ENCODE results near the gene LENEP.

LENEP gene

DNA sequence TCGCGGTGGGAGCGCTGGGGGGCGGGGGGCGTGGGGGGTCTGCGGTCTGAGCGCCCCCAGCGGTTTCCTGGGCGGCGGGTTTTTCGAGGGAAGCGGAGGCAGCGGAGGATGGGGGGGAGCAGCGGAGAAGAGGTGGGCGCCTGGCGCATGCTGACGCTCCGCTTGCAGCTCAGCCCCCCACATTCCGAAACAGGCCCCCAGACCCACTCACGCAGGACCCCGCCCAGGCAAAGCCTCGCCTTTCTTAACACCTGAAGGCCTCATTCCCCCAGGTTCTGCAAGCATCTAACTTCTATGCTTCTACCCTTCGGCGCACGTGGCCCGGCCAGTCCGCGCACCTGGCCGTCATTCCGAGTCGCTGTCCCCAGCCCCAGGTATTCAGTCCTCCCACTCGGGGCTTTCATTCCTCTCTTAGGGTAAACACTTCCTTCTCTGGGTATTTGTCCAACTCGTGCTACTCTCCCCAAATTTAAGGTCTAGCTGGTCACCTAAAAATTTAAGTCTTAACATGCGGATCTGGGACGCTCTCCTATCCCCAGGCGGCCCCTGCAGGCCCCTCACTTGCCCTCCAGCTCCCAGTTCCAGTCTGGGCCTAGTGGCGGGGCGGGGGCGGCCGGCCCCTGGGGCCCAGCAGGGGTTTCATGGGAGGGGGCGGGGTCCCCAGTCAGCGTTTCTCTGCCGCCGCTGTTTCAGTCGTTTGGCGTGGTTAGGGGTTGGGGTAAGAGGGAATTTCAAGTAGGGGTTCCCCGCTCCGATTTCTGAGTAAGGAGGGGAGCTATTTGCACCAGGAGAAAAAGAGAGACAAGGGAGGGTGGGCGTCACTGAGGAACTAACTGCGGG, 6.4 kb downstream of the LENEP start:
- DNase-seq: peak; percentile 85

DNA sequence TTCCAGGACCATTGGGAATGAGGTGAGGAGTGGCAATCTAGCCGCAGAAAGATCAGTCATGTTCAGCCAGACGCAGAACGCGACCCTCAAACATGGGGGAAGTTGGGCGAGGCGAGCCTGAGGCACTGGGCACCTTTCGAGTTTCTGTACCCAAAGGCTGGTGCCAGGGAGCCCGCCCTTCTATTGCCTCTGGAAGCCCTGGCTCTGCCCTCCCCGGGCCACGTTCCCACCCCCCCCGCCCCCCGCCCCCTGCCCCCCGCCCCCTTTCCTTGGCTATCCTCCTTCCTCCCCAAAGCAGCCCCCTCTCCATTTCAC, 7.0 kb downstream of the LENEP start:
- DNase-seq: peak; percentile 74

DNA sequence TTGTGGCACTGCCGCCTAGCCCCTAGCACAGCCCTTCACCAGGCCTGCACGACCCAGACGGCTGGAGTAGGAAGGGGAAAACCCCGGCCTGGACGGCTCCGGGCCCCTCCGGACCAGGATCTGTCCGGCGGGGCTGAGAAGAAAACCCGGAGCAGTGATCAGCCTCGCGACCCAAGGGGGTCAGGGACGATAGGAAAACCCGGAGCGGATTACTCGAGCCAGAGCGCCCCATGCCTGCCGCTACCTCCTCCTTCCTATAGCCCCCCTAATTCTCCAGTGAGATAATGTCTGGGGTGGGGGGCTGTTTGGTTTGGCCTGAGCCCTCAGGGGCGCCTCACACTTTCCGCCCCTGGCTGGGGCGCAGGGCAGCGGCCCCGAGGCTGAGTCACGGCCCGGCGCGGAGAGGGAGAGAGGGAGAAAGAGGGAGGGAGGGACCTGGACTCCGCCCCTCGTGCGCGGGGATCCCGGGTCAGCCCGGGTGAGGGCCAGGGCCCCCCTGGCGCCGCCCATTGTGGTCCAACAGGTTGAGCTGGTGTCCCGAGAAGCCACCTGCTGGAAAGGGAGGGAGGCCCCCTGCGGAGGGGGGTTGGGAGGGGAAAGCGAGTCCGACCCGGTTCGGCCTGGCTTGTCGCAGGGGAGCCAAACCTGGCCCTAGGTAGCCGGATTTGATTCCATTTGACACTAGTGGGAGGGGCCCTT, 7.5 kb downstream of the LENEP start:
- DNase-seq: peak; percentile 94

DNA sequence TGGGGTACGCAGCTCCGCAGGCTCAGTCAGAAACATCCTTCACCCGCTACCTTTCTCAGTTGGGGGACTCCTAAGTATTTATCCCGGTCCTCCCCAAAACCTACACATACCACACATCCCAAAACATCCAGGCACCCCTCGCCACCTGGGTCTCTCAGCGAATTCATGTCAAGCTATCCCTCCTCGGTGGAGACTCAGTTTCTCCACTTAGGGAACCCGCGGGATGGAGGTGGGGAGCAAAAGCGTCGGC, 8.0 kb downstream of the LENEP start:
- no peak for DNase-seq

DNA sequence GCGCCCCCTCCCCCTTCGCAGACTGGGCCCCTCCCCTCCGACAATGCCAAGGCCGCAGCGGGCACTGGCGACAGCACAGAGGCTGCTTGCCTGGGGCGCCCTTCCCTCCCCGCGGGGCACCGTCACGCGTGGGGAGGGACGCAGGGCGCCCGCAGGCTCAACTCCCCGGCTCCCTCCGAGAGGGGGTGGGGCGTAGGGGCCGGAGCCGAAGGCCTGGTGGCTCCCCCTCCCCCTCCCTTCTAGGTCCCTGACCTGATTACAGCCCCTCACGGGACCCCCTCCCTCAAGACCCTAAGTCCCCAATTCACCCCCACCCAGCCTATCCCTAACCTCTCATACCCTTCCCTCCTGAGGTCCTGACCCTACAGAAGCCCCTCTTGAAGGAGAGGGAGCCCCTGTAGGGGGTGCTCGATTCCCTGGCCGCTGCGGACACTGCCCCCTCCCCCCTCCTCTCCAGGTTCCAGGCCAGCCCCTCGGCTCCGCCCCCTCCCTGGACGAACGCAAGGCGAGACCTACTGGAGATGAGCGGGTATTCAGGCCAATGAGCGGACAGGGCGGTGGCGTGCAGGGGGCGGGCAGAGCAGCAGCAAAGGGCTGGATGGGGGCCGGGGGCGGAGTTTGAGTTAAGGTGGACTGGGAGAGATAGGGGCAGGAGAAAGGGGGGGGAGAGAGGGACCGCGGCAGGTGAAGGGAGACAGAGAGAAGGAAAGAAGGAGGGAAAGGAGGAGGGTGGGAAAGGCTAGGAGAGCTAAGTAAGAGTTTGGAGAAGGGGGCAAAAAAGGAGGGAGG, 8.5 kb downstream of the LENEP start:
- DNase-seq: peak; percentile 99

DNA sequence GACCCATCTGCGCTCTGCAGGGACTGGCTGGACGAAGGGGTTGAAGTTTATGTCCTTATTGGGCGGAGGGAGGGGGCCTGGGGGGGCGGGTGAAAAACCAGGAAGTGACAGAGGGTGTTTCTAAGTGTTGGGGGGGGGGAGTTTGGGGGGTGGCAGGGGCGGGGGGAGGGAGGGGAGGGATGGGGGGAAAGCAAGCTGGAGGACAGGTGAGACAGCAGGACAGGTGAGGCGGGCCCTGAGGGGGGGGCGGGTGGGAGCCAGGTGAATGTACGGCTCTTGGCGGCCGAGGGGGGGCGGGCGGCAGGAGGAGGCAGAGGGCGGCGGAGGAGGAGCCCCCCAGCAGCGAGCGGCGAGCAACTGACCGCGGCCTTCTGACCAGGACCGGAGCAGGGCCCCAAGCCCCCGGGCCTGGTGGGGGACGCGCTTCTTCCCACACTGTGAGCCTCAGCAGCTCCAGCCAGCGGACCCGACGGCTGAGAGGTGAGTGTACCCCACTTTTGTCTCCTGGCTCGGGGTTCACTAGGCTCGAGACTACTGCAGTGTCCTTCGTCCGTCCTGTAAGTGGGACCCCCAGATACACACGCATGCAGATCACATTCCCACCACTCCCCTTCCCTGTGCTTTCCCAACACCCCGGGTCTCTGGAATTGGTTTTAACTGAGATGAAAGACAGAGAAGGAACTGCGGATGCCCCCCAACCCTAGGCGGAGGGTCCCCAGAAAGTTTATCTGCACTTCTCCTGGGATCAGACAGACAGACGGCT, 9.3 kb downstream of the LENEP start, which contains the start of gene ZBTB7B:
Gene ZBTB7B, plus strand, starts transcription at position 339 of the 763 bp plus-strand sequence. CDS start 11,859 bp downstream, outside the sequence.
- DNase-seq: peak; percentile 74

DNA sequence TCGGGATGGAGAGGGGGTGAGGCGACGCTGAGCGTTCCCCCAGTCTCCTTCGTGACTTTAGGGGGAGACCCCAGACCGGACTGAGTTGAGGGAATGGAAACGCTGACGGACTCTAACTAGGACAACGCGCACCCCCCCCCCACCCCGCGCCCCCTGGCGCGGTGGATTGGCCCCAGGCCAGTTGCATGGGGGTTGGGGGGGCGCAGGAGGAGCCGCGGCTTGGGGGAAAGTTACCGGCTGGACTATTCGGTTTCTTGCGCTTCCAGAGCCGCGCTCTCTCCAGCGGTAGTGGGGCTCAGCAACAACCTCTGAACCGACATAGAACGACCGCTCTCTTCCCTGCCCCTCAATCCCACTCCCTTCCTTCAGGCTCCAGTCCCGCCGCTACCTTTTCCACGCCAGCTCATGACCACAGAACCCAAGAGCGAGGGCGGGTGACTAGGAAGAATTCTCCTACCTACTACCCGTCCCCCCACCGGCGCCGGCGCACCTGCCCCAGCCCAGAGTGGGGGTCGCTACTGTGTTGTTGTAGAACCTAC, 9.9 kb downstream of the LENEP start:
- peak; percentile 78 for DNase-seq

DNA sequence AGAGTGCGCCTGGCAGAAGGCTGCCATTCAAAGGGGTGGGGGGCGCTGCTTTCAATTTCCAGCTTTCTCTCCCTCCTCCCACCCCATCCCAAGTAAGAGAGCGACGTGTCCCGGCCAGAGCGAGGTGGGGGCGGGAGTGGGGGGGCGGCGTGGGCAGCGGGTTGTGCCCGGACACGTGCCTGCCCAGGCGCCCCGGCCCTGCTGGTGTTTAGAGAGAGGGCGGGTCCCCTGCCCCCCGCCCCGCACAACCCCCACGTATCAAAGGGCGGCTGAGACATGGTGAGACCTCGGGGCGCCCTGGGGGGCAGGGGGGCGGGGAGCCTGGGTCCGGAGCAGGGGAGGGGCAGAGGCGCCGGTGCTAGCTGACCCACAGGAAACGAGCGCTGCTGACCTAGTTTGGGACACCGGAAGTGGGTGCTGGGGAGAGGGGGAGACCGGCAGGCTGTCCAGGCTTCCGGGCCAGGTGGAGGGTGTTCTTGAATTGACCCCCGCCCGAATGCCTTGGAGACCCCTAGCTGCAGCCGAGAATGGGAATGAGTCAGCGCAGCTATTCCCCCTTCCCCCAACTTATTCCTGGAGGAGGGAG, 10.5 kb downstream of the LENEP start:
- peak; percentile 75 for DNase-seq

DNA sequence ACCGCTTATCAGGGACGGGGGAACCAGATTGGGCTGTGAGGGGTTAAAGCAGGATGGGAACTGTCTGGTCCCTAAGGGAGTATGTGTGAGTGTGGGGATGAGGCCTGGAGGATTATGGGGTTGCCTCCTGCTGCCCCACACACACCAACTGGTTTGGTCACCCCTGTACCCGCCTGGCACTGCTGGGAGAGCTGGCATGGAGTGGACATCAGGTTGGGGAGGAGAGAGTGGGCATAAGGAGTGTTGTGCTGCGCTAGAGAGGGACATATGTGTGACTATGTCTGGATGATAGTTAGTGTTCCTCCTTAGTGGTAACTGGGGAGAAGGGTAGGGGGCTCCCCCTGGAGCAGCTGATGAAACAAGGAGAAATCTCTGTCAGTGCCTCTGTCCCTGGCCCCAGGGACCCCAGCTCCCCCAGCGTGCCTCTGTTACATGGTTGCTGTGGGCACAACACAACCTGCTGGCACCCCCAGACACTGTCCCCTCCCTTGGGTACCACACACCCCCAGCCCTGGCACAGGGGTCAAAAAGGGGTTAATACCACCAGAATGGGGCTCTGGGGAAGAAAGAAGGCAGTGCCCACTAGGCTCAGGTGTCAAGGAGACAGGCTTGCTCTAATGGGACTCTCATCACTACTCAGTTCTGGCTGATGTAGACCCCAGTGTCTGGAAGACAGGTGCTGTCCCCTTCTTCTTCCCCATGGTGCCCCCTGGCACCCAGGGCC, 11.1 kb downstream of the LENEP start:
- DNase-seq: no peak

DNA sequence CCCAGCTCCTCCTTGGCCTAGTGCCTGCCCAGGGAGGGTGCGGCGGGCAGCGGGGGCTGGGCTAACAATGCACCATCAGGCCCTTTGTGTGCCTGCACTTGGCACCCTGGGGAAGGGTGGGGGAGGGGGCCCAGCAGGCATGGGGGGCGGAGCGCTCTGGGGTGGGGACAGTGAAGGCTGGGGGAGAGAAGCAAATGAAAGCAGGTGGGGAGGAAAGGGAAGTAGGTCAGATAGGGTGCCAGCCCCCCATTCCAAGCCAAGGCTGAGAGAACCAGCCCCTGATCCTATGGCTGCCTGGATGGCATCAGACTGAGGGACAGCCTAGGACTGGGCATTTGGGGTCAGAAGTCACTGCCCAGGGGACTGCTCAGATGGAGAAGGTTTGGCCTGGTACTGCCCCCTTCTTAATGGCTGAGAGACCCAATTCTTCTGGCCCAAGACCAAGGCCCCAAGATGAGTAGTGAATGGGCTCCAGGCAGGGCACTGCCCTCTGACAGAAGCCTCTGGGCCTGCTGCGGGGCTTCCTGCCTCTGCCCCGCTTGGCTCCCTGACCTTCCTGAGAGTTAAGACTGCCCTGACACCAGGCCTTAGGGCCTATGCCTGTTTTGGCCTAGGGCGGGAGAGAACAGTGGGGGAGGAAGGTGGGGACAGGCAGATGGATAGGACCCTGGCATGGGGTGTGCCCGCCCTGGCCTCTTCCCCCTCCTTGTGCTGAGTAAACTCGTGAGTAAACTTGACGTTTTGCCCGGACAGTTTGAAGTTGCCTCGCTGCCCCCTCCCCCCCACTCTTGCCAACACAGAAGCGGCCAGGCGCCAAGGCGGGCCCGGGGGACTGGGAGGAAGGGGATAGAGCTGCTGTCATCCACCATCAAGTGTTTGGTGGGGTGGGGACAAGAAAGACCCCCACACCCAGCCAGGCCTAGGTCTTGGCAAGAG, 12.0 kb downstream of the LENEP start:
- DNase-seq: peak; percentile 79

DNA sequence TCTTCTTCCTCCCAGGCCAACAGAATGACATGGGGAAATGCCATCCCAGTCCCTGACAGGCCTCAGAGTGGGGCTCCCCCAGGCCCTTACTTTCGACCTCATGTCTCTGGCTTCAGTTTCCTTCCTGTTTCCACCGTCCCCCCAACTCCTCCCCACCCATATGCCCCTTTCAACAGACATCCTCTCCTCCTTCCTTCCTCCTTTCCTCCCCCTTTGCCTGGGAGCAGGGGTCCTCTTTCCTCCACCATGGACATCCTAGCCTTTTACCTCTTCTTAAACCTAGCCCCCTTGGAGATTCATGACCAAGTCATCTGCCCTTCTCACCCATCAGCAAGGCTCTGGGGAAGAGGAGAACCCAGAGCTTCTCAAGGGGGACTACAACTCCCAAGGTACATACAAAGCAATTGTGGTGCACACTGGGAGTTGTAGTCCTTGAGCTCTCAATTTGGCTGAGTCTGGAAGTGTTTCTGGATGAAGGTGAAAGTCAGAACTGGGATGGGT, 13.3 kb downstream of the LENEP start:
- peak; percentile 71 for DNase-seq

DNA sequence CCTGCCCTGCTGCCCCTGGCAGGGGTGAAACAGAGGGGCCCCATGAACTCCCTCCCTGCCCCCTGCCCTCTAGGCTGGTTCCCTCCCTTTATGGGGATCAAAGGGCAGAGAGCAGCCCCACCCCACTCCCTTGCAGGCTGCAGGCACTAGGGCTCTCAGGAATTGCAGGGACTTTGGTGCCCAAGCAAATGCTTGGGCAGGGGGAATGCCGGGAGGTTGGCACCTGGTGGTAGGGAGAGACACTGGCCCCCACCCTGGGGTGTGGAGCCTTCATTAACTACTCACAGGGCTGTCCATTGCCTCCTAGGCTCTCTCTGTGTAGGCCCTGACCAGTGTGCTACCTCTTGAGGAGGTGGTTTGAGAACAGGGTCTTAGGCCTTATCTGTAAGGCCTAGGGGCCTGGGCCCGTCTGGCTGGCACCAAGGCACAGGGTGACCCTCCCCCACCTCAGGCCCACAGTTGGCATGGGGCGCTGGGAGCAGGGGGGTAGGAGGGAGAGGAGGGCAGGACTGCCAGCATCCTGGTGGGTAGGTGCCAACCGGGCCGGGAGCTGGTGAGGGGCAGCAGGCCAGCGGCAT, 14.0 kb downstream of the LENEP start:
- DNase-seq: no peak

DNA sequence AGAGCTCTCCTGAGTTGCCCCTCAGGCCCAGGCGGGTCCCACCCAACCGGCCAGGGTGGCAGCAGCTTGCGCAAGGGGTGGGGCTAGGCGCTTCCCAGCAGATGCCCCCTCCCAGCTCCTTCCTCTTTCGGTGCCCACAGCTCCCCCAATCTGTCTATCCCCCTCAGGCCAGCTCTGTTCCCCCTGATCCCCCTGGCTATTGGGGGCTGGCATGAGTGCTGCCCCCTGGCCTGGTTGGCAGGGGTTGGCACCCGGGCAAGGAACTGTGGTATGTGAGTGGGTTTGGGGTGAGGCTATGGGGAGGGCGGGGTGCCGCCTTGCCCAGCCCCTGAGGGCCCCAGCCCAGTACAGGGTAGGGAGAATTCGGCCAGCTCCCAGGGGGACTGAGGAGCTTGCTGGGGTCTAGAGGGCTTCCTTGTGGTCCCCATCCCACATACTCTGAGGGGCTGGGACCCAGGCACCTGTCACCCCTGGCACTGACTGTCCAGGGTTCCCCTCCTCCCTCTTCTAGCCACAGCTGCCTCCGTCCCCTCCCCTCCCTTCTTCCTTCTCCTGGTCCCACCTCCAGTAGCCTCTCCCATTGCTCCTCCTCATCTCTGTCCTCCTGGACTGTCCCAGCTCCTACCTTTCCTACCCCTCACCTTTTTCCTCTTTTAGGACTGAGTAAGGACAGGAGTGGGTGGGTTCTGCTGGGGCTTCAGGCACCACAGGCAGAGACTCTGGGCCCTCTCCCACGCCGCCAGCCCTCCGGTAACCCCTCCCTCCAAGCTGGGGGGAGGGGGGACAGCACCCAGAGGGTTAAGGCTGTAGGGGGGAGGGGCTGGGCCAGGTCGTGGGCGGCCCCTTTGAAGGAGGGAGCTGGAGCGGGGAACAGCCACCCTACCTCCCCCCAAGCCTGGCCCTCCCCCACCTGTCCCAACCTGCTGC, 14.9 kb downstream of the LENEP start:
- peak; percentile 83 for DNase-seq

DNA sequence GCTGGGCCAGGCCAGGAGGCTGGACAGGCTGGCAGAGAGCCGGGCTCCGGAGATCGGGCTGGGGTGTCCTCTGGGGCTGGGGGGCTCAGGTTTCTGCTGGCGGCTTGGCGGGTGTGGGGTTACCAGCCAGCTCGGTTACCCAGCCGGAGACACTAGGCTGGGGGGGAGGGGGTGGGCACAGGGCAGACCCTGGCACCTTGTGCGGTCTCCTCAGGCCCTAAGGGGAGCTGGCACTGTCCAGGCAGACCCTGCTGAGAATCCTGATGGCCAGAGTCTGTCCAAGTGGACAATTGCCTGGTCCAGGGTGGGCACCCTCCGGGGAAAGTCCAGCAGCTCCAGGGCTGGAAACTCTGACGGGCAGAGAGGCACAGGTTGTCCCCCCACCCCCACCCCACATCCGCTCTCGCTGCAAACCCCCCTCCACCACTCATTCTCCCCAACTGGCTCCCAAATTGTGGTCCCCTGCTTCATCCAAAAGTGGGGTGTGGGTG, 15.9 kb downstream of the LENEP start:
- DNase-seq: peak; percentile 78

DNA sequence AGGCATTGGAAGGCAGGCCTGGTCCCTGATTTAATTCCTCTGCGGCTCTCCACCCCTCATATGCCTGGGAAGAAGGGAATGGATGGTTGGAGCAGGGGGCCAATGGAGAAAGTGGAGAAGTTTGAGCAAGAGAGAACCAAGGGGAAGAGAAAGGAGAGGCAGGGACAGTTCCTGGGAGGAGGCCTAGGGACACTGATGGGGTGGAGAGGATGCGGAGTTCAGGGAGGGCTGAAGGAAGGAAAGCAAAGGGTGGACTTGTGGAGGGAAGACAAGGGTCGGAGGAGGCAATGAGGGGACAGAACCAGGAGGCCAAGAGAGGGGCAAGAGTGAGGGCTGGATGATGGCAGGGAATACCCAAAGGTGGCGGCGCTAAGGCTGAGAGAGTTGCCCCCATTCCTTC, 16.4 kb downstream of the LENEP start:
- DNase-seq: no peak

DNA sequence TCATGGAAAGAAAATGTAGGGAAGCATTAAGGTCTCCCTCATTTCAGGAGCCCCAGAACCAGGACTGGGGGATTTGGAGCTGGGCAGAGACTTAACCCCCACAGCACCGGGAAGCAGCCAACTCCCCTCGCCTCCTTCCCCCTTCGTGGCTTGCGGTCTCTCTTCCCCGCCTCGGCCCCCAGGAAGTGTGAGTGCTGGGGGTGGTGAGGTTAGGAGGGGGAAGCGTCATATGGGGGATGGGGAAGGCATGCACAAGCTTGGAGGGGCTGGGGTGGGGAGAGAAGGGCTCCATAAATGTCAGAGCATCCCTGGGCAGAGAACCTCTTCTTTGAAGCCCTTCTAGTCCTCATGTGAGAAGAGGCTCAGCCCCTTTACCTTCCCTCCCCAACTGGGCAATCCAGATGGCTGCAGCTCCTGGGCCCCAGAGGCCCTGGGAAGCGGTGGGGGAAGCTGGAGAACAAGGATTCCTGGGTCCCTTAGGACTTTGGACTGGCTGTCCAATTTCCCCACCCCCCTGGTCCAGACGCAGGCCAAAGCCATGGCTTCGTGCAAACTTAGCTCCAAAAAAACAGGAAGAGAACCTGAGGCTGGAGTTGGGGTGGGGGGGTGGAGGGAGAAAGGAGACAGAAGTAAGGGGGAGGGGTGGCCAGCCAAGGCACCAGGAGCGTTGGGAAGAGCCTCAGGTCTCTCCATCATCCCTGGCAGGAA, 17.0 kb downstream of the LENEP start:
- DNase-seq: peak; percentile 75

DNA sequence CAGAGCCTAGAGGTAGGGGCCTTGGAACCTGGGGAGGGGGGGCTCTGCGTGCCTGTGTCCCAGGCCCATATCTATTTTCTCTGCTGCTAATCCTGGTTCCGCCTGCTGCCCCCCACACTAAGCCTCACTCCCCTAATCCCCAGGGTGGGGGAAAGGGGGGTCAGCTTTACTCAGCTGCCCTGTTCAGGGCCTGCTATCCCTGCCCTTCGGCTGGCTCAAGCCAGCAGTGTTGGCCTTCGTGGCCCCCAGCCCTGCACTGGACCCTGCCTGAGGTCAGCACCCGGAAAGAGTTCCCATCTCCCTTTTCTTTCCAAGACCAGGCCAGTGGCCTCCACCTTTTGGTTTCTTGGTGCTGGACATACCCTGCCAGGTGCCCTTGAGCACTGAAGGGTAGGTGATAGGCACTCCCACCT, 17.6 kb downstream of the LENEP start:
- no peak for DNase-seq

Data from activated effector memory CD4-positive, alpha-beta T cell treated with anti-CD3 and anti-CD28 coated beads, Interleukin-2, amount 50 U/mL, for 16 hours (primary cell).